Transverse colon (tissue), 4 donors: ENCODE data around the gene ZDHHC5. TPM values are rescaled to one million over a fixed set of nuclear protein-coding genes. Genes with fewer than 3 reads are reported as not detected.

Source experiments
- DNase-seq: peaks from one replicate; pipeline ENCODE4 v3.0.0-alpha.2; 2019
- H3K27ac ChIP-seq, 4 donors: fragments of 200-600 bp; sonication (generic); 2 replicates each; pipeline ENCODE4 v1.5.1; 2016 to 2018; ENCODE audit warnings: inconsistent platforms in 4 of 4
- H3K27me3 ChIP-seq: fragments of 200-600 bp; sonication (generic); 2 replicates; pipeline ENCODE4 v1.5.1; 2017; ENCODE audit warnings: inconsistent platforms
- H3K36me3 ChIP-seq, 4 donors: fragments of 200-600 bp; sonication (generic); 2 replicates each; pipeline ENCODE4 v1.5.1; 2017 to 2019; ENCODE audit warnings: inconsistent platforms in 4 of 4
- H3K4me1 ChIP-seq, 4 donors: fragments of 200-600 bp; sonication (generic); 2 replicates each; pipeline ENCODE4 v1.5.1; 2017 to 2020; ENCODE audit warnings: inconsistent platforms in 4 of 4
- H3K4me3 ChIP-seq, 4 donors: fragments of 200-600 bp; sonication (generic); 1 replicate in 1 of 4; 2 replicates in 3 of 4; pipeline versions ENCODE4 v1.5.1 to v1.6.1; 2017 to 2019; ENCODE audit warnings: inconsistent platforms in 4 of 4
- H3K9me3 ChIP-seq, 2 donors: fragments of 200-600 bp; sonication (generic); 2 replicates each; pipeline ENCODE4 v1.5.1; 2017 to 2019; ENCODE audit warnings: inconsistent platforms in 2 of 2
- EP300 ChIP-seq: sonication (generic); formaldehyde crosslinking; IDR thresholded peaks from one replicate; pipeline ENCODE4 v1.6.1; 2017; ENCODE audit warnings: antibody characterized with exemption, low read depth
- POLR2A ChIP-seq: fragments of 450-650 bp; IDR thresholded peaks from one replicate; pipeline ENCODE4 v1.6.1; 2016; ENCODE audit warnings: antibody characterized with exemption, mild to moderate bottlenecking, moderate library complexity
- POLR2AphosphoS5 ChIP-seq, 3 donors: sonication (generic); formaldehyde crosslinking; IDR thresholded peaks; one replicate each; pipeline ENCODE4 v1.6.1; 2016; ENCODE audit warnings: antibody characterized with exemption in 3 of 3
- WGBS, 2 donors: methylation state at CpG; one replicate each; pipeline ENCODE4 v1.1.5; 2018; ENCODE audit warnings: low coverage in 1 of 2; 5-methylcytosine and 5-hydroxymethylcytosine counted together
- in situ Hi-C, 4 donors: fragments of 200-750 bp; cut with MboI; loops; one replicate each; pipeline versions ENCODE4 v1.15.0 to v1.15.1; 2017; ENCODE audit warnings: low sequenced_read_pairs in 3 of 4, low pct_ligation_motif_present in 1 of 4, low pct_unique_long_range_greater_than_20kb in 1 of 4
- intact Hi-C: fragments of 100-400 bp; cut with DNase I; formaldehyde crosslinking; loops from one replicate; pipeline ENCODE4 v1.15.1; 2023; ENCODE audit warnings: low total_unique reads
- total RNA-seq, 4 donors: library from RNA; depleted of rRNA; stranded (reverse); fragments of >200 nt; gene quantifications; one replicate each; pipeline ENCODE4 v1.1.0, GENCODE V29; 2016
- TF ChIP-seq, protein P1 (sequence below), 5 experiments: fragments of 200-600 bp in 3 of 5; fragments of 450-650 bp in 2 of 5; sonication (generic) in 3 of 5; IDR thresholded peaks; 1 replicate in 2 of 5; 2 replicates in 3 of 5; pipeline ENCODE4 v1.5.1; 2016 to 2017; ENCODE audit warnings: antibody characterized with exemption in 5 of 5, inconsistent platforms in 3 of 5, mild to moderate bottlenecking in 2 of 5, moderate library complexity in 1 of 5

Gene ZDHHC5
- total RNA-seq, 4 donors from 2014 or later: 38.4 to 63.2 (median 57.6) TPM

DNA sequence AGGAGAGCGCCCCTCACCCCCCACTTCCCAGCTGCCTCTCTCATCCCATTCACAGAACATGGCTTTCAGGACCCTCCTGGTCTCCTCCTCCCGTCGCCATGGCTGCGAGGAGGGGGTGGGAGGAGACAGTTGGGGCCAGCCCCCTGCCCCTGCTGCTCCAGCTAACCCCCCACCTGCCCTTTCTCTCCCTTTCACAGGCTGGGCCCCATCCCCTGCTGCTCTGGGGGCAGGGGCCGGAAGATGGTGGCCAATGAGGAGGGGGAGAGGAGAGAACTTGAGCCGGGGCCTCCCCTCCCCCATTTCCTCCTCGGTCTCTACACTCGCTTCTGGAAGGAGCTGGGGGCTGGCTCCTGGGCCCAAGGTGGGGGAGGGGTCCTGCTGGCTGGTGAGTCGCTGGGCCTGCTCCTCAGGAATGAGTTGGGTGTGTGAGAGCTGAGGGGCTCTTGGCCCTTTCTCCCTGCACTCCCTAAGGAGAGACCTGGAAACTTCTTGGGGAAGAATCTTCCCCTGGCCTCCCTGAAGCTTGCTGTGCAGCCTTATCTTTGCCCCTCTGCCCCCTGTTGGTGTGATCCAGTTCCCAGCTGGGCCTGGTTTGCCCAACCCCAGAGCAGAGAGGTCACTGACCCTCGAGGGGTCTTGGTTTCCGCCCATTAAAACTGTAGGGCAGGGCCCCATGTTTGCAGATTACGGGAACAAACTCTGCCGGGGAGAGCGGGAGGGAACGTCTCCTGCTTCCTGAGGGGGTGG, 28.4 kb upstream of the ZDHHC5 start:
- H3K9me3 ChIP-seq: no peaks in the 10 kb centered on the region
- 39% methylated on average over 14 of the region's 15 CpGs; no CpG with 5 or more reads in 1 of the 2 donors for WGBS, 2 donors
- DNase-seq: no peak
- intact Hi-C loops (no loop called here), in situ Hi-C loops (loop anchor here (5.0 to 25.0 kb wide), 6 partner anchors 65 to 302 kb away; partner anchors contain the start of genes P2RX3 (in 2 of the 4), RTN4RL2 (in 2 of the 4), SSRP1 (in 2 of the 4) and UBE2L6 (in 1 of the 4))
- peaks cover 28% of the 10 kb centered on the region for H3K27me3 ChIP-seq
- H3K4me3 ChIP-seq: peak overlapping the region in 2 of 4 donors; percentile 57 to 74
- H3K4me1 ChIP-seq: peaks cover 1 to 36% (median 22%) of the 10 kb centered on the region in 4 donors
- no peaks in the 10 kb centered on the region for H3K36me3 ChIP-seq
- peak overlapping the region in 2 of 4 donors; percentile 83 to 86 for H3K27ac ChIP-seq
- no peak for TF ChIP-seq EP300
- TF ChIP-seq POLR2AphosphoS5 (IDR thresholded peaks at IDR 0.05): no peak
- TF ChIP-seq, protein P1, sequence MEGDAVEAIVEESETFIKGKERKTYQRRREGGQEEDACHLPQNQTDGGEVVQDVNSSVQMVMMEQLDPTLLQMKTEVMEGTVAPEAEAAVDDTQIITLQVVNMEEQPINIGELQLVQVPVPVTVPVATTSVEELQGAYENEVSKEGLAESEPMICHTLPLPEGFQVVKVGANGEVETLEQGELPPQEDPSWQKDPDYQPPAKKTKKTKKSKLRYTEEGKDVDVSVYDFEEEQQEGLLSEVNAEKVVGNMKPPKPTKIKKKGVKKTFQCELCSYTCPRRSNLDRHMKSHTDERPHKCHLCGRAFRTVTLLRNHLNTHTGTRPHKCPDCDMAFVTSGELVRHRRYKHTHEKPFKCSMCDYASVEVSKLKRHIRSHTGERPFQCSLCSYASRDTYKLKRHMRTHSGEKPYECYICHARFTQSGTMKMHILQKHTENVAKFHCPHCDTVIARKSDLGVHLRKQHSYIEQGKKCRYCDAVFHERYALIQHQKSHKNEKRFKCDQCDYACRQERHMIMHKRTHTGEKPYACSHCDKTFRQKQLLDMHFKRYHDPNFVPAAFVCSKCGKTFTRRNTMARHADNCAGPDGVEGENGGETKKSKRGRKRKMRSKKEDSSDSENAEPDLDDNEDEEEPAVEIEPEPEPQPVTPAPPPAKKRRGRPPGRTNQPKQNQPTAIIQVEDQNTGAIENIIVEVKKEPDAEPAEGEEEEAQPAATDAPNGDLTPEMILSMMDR (IDR thresholded peaks at IDR 0.05): no peak
- TF ChIP-seq POLR2A: no peak

DNA sequence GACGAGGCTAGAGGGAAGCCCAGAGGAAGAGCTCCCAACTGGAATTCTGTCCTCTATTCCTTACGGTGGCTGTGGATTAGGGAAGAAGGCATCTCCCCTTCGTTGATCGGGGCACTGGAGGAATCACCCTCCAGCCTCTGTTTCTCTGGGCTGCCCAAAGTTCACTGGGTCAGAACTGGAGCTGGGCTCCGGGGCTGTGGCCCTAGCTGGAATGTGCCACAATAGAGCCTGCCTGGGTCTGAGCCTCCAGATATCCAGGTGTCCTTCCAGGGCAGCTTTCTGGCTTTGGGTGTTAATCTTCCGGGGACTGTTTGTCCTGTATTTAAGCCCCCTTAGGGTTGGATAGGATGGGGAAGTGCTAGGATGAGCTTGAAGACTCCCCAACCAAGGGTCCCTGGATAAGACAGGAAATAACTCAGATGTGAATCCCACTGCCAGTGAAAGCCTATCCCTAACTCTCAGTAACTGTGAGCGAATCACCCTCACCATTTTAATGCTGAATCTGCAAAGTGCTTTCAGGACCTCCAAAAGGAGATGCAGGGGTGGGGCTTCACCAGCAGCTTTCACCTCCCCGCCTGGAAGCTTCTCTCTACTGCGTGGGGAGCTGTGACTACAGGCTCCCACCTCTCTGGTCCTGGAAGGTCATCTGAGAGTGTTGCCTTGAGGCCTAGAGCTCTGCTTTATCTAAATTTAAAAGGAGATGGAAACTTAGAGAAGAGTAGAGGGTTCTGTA, 27.7 kb upstream of the ZDHHC5 start:
- DNase-seq: no peak
- intact Hi-C loops: no loop called here
- Histone ChIP-seq H3K9me3 (no peaks in the 10 kb centered on the region), H3K36me3 (no peaks in the 10 kb centered on the region), H3K27me3 (peaks cover 29% of the 10 kb centered on the region), H3K4me1 (peaks cover 4 to 44% (median 29%) of the 10 kb centered on the region in 4 donors), H3K27ac (peak overlapping the region in 2 of 4 donors; percentile 83 to 86), H3K4me3 (peak overlapping the region in 1 of 4 donors; percentile 8)
- WGBS, 2 donors: 60 to 70% methylated on average over 2 to 9 of the region's 9 CpGs
- TF ChIP-seq POLR2AphosphoS5 (IDR thresholded peaks at IDR 0.05) (no peak), POLR2A (no peak), EP300 (no peak)
- TF ChIP-seq, protein P1 (IDR thresholded peaks at IDR 0.05): no peak
- in situ Hi-C loops: loop anchor here (5.0 to 25.0 kb wide), 5 partner anchors 68 to 303 kb away; partner anchors contain the start of genes P2RX3 (in 2 of the 4), RTN4RL2 (in 2 of the 4), SSRP1 (in 2 of the 4) and UBE2L6 (in 1 of the 4)

DNA sequence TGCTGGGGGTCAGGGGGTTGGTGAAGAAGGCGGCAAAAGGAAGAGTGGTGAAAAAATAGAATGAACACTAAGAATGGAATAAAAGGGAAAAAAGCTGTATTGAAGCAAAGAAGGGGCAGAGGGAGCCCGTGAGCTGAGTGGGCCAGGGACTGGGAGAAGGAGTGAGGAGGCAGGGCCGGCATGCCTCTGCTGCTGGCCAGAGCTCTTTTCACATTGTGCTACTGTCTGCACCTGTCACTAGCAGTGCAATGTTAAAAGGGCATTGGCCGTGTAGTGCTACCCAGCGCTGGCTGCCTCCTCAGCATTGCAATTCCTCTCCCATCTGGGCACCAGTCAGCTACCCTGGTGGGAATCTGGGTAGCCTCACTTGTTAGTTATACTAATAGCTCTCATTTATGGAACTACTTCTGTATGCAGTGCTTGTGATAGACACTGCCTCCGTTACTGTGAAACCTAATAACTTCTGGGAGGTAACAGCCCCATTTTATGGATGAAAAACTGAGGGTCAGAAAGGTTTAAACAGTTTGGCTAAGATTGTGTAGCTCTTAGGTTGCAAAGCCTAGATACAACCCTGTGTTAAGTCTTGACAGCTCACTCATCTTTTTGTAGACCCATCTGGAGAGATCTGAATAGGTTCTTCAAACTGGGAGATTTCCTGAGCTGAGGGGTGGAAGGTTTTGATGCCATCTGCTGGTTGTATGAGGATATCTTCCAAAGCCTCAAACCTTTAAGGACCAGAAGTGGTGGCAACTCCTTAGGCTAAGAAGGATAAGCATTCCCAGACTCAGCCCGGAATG, 26.7 kb upstream of the ZDHHC5 start:
- in situ Hi-C loops (loop anchor here (5.0 to 25.0 kb wide), 5 partner anchors 69 to 304 kb away; partner anchors contain the start of genes P2RX3 (in 2 of the 4), RTN4RL2 (in 2 of the 4), SSRP1 (in 2 of the 4) and UBE2L6 (in 1 of the 4)), intact Hi-C loops (loop anchor here (1.0 kb wide), 1 partner anchor 73 kb away; no protein-coding TSS in a partner anchor)
- Histone ChIP-seq H3K9me3 (no peaks in the 10 kb centered on the region), H3K36me3 (no peaks in the 10 kb centered on the region), H3K27me3 (peaks cover 37% of the 10 kb centered on the region), H3K4me1 (peaks cover 6 to 52% (median 34%) of the 10 kb centered on the region in 4 donors), H3K27ac (peak overlapping the region in 2 of 4 donors; percentile 6 to 44), H3K4me3 (no peak overlapping the region)
- WGBS, 2 donors: 17 to 44% methylated on average over 2 to 7 of the region's 7 CpGs
- no peak for TF ChIP-seq EP300
- TF ChIP-seq, protein P1 (IDR thresholded peaks at IDR 0.05): peak; percentile 28 to 40 (median 36)
- no peak for DNase-seq
